HG03354 (cell line): ENCODE measurements around the gene XPO1.
"Not testable (repeated sequence)": the region's sequence is repeated elsewhere in the genome, so short reads cannot be mapped to it uniquely, and the experiment has no call there.

Experiments
- ATAC-seq: cut with Tn5 transposase; IDR thresholded peaks from one replicate; pipeline ENCODE4 v1.9.1; 2021; ENCODE audit warnings: mild to moderate bottlenecking; ENCODE audit not compliant: unreplicated experiment, poor library complexity, severe bottlenecking

Gene XPO1

DNA sequence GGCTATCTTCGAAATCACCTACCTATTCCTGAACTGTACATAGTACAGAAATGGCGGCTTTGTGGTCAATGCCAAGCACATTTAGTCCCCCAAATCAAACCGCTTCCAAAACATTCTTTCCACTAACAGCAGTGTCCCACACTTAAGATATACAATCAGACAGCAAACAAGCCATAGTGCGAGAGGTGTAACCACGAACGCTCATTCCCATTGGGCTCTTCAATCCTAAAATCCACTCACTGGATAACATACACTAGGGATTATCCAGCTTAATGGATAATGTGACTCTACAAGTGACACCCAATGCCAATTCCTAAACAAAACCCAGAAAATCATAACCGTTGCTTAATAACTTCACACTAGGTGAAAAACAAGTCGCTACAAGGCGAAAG is 2.0 kb downstream of the XPO1 start:
- ATAC-seq, result no peak

- no peak for ATAC-seq
These were observed 2.7 kb downstream of the XPO1 start for GRCh38 chr2:61535449-61535848.

GRCh38 chr2:61534926-61535325 is 3.2 kb downstream of the XPO1 start:
- no peak for ATAC-seq

GRCh38 chr2:61530749-61531148 is 7.4 kb downstream of the XPO1 start:
- no peak for ATAC-seq

DNA sequence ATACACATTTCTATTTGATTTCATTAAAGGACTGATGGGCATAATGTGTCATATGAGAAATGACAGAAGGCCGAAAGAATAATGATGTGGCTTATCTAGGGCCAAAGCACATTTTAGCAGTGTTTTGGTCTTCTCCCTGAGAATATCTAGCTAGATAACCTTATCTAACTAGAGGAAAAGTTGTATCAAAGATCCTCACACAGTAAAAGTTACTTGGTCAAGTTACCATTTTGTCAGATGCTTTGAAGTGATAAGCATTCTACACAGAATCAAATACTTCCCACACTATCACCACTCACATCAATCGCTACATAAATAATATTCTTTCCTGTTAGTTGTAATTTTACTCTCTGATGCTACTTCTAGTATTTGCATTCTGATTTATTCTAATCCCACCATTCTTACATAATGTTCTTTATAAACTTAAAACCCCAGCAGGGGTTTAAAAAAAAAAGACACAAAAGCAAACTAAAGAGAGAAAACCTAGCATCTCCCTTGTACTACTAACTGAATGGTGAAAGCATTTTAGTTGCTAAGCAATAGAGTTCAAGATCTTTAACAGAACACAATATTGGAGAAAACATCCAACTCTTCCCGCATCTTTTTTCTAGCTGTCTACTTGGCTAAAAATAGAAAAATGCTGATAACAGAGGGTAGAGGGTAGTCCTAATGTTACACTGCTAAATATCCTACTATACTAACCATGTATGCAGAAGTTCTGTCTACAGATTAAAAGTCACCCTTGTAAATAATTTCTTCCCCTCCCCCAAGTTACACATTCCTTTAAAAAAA is 8.0 kb downstream of the XPO1 start:
- no peak for ATAC-seq

DNA sequence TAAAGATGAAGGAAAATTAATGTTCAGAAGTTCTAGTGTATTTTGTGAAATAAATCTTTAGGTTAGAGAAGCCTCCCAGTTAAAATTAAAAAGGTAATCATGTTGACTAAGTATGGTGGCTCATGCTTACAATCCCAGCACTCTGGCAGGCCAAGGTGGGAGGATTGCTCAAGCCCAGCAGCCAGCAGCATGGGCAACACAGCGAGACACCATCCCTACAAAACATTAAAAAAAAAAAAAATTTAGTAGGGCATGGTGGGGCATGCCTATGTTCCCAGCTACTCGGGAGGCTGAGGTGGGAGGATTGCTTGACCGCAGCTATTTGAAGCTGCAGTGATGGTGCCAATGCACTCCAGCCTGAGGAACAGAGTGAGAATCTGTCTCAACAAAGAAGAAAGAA is 17.9 kb downstream of the XPO1 start:
- ATAC-seq, result no peak

GRCh38 chr2:61512768-61513398 is 25.3 kb downstream of the XPO1 start:
- no peak for ATAC-seq

GRCh38 chr2:61510674-61511671 is 27.2 kb downstream of the XPO1 start:
- no peak for ATAC-seq

GRCh38 chr2:61504949-61505348 is 33.2 kb downstream of the XPO1 start:
- ATAC-seq, result no peak

DNA sequence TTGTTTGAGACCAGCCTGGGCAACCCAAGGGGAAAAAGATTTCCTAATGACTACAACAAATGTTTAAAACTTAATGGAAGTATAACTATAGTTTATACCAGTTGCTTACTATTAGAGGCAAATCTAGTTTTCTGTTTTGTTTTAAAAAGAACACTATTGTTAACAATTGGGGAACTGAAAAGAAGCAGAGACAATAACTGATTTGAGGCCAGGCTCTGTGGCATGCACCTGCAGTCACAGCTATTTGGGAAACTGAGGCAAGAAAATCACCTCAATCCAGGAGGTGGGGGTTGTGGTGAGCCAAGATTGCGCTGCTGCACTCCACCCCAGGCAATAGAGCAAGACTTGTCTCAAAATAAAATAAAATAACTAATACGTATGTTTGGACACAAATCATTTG is 39.1 kb downstream of the XPO1 start:
- ATAC-seq, result no peak

GRCh38 chr2:61493523-61493942 is 44.6 kb downstream of the XPO1 start:
- no peak for ATAC-seq

GRCh38 chr2:61492476-61492875 is 45.7 kb downstream of the XPO1 start:
- ATAC-seq, result no peak

GRCh38 chr2:61485281-61485680 is 52.9 kb downstream of the XPO1 start:
- no peak for ATAC-seq

- ATAC-seq, result no peak
These were observed 60.1 kb downstream of the XPO1 start for GRCh38 chr2:61478086-61478485.

DNA sequence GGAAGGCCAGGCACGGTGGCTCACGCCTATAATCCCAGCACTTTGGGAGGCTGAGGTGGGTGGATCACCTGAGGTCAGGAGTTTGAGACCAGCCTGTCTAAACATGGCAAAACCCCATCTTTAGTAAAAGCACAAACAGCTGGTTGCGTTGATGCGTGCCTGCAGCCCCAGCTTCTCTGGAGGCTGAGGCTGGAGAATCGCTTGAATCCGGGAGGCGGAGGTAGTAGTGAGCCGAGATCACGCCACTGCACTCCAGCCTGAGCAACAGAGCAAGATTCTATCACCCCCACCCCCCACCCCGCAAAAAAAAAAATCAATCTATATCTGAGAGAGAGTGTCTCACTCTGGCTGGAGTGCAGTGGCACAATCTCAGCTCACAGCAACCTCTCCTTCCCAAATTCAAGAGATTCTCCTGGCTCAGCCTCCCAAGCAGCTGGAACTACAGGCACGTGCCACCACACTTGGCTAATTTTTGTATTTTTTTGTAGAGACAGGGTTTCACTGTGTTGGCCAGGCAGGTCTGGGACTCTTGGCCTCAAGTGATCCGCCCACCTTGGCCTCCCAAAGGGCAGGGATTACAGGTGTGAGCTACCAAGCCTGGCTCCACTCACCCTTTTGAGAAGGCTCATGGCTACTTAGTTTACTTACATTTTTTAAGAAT is 61.1 kb downstream of the XPO1 start:
- not testable (repeated sequence) for ATAC-seq

GRCh38 chr2:61471905-61472805 is 66.0 kb downstream of the XPO1 start:
- no peak for ATAC-seq

DNA sequence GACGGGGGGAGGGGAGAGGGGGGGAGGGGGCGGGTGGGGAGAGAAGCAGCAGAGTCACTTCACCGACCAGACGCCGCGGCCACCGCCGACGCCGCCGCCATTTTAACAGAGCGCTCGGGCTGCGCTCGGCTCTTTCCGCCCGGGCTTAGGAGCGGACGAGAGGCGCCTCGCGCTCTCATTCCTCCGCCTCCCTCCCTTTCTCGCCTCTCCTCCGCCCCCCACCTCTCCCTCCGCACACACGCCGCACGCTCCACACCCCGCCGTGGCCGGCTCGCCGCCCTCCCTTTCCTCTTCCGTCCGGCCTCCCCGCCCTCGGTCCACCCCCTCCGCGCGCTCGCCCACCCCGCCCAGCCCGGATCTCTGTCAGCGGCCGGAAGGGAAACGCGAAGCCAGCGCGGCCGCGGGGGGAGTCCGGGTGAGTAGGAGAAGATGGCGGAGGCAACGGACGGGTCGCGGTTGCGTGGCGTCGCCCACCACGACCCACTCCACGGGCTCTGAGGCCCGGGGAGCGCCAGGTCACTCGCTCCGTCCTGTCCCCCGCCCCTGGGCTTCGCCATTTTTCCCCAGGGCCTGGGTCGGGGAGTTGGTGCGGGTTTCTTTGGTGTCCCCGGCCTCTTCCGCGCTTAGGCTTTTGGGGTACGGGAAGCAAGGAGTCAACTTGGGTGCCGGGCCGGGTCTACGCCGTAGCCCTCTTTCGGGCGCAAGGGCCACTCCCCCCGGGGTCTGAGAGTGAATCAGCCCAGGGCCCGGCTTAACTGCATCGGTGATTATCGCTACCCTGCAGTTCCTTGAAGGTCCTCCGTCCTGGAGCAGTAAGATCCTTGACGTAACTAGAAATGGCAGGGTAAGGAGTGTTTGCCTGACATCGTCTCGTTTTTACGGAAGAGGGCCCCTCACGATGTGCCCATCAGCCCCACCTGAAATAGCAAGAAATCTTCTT is 66.9 kb downstream of the XPO1 start, which contains the start of gene USP34:
USP34 (minus strand) TSS at position 123 of the 940 bp plus-strand sequence. CDS start 395 bp downstream, outside the sequence.
- ATAC-seq, result peak; percentile 84
